Measurements from ENCODE around the gene MICAL2. TPM values are rescaled to one million over a fixed set of nuclear protein-coding genes. Genes with fewer than 3 reads are reported as not detected.

MICAL2 gene
- total RNA-seq, 1 experiment from 2014 or later = 314 TPM

DNA sequence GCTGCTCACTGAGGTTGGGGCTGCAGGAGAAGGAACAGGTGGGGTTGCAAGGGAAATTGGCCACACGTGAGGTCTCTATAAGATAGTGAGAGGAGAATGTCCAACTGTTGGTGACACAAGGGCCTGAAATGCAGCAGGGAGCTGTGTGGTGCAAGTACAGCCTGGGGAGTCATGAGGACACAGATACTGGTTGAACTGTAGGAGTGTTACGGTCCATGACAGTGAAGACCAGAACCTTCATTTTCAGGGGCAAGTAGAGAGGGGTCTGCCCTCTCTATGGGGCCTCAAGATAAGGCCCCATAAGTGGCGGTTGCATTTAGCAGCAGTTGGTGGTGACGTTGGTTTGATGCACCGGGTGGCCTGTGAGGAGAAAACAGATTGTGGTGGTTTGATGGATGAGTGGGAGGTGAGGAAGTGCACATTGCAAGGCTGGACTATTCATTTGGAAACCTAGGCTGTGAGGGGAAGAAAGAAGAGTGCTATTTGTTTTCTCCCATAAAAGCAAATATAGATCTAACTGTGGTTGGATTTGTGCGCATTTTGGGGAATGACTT lies 39.4 kb downstream of the MICAL2 start:
- no peak for DNase-seq (ENCODE audit: low read depth)

DNA sequence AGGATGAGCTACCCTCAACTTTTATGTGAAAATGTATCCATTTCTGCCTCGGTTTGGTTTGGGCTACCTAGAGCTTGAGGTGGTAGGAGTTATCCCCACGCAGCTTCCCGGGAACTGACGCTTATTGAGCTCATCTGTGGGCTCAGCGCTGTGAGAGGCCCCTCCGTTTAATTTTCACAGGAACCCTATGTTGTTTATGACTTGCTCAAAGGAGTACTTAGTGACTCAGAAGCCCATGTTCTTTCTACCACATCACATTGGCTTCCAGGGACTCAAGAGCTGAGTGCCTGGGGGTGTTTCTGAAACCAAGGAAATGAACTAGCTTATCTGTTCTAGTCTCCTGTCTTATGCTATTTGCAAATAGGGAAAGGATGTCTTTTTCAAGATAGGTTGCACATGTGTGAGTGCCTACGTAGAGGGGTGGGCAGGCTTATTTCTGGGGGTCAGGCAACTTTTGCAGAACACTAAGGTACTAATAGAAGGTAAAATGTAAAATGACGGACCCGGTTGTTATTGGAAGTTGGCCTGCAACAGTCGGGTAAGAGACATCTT lies 40.5 kb downstream of the MICAL2 start:
- DNase-seq (ENCODE audit: low read depth) = peak; percentile 48

DNA sequence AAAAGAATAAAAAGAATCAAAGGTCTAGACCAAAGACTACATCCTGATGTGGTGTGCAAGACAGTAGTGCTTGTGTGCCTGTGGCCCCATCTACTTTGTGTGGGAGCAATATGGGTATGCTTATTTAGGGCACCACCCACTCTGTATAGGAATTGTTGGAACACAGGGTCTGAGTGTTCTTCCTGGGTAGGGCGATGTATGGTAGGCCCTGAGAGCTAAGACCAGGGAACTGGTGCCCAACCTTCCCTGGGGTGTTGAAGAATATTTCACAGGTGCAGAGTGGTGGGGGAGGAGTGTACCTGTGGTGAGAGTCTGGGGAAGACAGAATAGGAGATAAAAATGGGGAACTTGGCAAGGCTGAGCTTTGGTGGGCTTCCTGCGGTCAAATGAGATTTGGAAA lies 41.9 kb downstream of the MICAL2 start:
- no peak for DNase-seq (ENCODE audit: low read depth)

DNA sequence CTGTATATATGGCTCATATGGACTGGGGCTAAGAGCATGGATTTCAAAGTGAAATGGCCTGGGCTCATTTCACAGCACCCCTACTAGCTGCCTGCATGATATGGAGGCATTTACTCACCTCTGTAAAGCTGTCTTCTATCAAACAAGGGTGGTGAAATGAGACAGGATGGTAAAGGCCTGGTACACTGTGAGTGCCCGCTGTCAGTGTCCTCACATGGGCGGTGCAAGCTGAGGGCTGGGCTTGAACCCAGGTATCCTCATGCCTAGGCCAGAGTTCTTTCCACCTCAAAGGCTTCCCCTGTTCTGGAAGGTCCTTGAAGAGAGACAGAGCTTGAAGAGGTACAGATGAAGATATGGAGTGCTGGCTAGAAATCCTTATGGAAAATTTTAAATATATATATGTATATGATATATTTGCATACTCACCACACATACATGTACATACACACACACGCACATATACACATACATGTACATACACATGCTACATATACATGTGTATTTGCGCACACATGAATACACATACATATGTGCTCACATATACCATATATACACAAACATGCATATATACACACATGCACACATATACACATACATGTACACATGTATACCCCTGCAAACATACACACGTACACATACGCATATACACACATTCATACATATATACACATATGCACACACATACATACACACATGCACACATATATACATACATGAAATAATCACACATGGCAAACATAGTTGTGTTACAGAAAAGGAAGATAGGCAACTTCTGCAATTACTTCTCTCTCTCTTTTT lies 44.7 kb downstream of the MICAL2 start:
- no peak for DNase-seq (ENCODE audit: low read depth)

DNA sequence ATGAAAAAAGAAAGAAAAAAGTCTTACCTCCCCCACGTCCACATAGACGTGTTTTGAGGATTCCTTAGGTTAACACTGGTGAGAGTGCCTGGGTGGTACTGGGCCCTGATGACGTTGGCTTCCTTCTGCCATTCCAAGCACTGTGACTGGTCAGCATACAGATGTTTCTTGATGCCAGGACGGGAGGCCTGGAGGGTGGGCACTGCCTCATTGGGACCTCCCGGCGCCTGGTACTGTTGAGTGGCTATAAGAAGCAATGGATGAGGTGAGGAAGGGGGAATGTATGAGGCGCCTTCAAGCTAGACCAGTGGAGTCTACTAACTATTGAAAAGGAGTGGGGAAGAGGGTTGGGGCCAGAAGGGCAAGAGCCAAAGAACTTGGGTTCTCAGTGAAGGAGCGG lies 45.3 kb downstream of the MICAL2 start:
- DNase-seq (ENCODE audit: low read depth) = no peak

DNA sequence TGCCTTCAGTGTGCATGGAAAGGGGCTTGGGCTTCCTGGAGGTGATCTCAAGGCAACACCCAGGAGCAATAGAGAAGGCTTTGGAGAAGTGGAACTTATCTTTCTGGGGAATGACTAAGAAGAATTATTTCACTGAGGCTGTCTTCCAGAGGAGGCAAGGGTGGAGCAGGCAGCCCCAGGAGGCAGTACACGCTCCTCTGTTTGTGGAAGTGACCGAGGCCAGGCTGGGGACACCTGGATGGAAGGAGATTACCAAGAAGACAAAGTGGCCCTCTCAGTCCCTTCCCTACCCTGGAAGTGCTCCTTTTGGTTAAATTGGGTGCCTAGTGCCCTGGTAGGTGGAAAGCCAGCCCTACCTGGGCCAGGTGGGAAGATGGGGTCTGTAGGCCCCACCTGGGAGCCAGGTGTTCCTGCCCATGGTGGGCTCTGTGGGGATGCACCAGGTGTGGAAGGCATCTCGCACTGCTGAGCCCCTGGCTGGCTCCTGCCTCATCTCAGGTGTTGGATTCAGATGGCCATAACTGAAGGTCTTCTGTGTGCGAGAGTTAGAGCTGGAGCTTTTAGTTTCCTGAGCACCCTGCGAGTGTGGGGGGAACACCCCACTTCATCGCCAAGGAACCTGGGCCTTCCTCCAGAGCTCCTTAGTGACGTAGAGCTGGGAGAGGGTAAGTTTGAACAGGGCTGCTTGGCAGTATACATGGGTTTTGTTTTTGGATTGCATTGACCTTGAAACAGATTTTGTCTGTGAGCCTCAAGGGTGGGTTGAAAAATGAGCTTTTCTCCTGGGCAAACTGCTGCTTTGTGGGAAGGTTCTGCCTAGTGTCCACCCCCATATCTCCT lies 46.1 kb downstream of the MICAL2 start:
- no peak for DNase-seq (ENCODE audit: low read depth)

DNA sequence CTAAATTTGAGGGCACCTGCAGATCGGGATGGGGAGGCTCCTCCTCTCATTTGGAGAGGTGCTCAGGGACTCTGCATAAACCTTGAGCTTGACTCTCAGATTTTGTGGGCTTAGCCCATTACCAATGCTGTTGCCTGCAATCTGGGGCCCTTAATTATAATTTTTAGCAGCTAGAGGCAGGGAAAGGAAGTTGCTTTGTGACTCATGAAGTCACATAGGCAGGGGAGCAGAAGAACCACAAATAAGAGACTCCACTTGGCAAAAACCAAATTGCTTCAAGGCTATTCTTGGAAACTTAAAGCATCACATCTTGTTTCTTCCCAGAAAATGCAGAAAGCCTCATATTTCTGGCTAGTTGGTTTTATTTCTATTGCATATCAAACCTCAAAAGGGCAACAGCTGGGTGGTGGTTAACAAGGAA lies 46.9 kb downstream of the MICAL2 start:
- peak; percentile 77 for DNase-seq (ENCODE audit: low read depth)

DNA sequence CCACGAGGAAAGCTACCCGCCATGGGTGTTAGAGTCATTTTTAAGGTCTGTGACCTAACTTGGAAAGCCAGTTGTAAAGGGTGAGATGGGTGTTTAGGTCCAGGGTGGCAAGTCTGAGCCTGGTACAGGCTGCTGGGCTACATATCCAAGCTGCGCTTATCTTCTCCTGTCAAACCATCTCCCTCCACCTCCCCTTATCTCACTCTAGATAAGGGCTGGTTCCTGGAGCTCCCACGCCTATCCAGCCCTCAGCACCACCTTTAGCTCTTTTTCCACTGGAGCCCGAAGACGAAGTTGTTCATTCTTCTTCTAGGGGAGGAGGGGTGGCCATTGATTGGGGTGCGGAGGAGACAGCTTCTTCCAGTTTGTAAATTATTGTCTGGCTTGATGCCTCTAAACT lies 48.5 kb downstream of the MICAL2 start:
- DNase-seq (ENCODE audit: low read depth) = no peak

DNA sequence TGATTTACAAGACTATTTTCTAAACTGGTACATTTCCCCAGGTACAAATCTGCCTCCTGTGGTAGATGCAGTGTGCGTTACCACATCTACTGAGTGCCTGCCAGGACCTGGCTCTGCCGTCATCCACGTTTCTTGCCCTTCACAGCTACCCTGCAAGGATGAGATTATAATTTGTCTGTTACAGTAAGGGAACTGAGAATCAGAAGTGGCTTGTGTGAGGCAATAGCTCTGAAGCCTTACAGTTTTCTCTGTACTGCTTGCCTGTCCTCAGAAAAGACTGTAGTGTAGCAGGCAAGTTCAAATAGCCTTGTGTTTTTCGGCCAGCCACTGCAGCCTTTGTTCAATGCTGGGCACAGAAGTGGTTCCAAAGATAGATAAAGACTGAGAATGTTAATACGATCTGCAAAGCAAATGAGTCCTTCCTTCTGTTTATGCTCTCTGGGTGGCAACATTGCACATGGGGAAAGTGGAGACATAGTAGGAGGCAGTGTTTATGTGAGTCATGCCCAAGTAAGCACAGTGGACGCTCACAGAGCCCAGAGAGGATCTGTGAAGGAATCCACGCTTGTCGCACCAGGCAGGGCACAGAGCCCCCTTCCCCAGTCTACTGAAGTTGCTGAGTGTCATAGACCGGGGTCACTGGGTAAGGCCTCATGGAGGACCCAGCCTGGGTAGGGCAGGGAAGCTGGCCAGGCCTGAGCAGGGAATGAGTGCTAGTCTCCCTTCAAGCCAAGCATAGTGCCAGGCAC lies 49.1 kb downstream of the MICAL2 start:
- peak; percentile 88 for DNase-seq (ENCODE audit: low read depth)

DNA sequence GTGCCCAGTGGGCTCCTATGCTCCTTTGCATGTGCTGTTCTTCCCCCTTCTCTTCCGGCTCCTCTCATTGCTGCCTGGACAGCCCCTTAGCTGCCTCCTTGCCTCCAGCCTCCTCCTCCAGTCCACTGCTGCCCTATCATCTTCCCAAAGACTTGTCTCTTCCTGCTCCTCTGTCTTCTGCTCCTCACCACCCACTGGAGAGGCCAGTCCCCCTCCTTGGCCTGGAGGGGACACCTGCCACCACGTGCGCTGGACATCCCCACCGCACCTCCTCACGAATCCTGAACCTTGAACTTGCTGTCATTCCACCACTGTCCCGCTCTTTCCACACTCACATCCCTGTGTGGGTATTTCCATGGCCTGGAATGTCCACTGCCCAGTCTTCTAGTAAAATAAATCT lies 49.8 kb downstream of the MICAL2 start:
- no peak for DNase-seq (ENCODE audit: low read depth)

DNA sequence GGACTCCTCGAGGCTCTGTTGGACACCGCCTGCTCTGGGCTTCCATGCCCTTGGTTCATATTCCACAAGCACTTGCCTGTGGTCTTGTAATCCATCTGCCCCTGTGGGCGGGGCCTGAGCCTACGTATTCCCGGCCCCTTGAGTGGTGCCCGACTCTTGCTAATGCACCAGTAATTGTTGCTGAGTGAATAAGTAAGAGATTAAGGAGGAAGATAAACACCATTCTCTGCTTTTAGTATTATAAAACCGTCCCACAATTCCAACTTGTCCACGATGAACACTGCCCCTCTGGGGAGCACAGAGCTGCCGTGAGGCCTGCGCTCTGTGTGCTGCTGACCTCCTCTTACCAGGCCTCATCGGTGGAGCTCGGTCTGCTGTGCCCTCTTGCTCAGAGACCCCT lies 50.3 kb downstream of the MICAL2 start:
- no peak for DNase-seq (ENCODE audit: low read depth)

DNA sequence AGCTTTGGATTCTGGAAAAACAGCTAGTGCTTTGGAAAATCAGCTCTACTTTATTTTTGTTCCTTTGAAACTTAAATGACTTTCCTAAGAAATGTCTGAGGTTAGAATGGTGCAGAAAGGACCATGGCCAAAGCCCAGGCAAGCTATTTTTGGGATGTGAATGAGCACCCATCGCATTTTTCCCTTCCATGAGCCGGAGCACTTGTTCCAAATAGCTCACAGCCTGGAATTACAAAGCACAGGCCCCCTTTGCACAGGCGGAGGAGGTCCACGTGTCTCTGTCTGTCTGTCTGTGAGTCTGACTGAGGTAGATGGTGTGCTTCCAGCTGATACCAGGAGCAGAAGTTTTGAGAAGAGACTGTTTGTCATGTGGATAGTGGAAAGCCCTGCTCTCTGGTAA lies 50.7 kb downstream of the MICAL2 start:
- no peak for DNase-seq (ENCODE audit: low read depth)

DNA sequence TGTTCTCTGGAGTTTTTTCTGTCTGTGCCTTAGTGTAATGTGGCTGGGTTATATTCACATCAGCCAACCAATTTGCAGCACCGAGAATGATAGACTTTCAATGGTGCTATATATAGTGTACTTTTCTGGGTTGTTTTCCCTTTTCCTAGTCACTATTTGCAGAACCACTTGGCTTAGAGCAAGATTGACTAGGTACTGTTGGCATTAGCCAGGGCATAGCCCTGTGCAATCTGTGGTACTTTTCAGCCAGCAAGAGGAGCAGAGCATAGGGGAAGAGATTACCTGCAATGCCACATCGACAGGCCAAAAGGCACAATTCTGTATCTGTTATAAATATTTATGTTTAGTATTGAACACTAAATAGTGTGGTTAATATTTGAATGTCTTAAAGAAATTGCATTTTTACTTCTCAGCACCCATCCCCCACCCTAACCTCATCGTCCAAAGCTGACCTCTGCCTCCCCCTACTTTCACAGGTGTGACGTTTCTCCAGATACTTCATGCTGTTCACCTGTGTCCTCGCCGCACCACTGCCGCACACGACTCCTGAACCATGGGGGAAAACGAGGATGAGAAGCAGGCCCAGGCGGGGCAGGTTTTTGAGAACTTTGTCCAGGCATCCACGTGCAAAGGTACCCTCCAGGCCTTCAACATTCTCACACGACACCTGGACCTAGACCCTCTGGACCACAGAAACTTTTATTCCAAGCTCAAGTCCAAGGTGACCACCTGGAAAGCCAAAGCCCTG lies 51.4 kb downstream of the MICAL2 start:
- no peak for DNase-seq (ENCODE audit: low read depth)

DNA sequence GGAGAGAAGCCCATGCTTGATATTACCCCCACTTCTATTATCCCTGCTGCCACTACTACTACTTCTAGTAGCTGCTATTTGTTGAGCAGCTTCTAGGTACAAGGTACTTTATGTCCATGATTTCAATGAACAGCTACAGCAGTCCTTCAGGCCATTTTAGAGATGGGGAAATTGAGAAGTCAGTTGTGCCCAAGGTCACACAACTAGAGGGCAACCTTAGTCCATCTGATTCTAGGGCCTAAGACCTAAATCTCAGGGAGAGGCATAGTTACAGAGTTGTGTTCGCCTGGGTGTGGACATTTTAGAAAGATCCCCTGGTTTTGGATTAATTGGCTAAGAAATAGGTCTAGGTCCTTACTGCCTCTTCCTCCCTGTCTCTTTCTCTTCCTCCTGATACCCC lies 52.3 kb downstream of the MICAL2 start:
- no peak for DNase-seq (ENCODE audit: low read depth)

DNA sequence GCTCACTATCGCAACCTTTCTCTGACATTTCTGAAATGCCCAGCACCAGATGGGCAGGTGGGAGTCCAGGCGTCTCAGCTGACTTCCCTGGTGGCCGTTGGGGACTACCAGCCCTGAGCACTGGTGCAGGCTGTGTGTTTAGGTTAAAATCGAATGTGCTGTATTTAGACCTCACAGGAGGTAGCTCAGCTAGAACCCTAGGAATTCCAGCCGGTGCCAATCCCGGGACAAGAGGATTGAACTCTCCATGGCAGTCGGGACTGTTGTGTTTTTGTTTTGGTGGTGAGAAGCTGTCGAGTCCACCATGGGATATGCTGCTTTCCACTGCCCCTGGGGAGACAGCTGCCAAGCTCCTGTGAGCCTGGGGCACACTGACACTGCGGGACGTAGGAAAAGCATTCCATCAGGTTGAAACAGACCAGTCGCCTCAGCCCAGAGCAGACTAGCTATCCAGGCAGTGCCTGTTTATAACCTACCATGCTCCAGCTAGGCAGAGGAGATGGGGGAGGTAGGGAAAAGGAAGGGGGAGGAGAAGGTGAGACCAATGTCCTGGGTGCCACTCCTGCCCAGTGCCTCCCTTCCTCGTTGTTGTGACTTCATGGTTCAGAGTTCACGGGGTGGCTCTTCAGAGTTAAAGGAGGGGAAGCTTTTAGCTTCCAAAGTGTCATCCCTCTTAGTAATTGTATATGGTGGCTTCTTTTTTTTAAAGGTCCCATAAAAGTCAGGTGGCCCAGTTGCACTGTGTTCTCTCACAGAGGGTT lies 53.0 kb downstream of the MICAL2 start:
- DNase-seq (ENCODE audit: low read depth) = peak; percentile 79

DNA sequence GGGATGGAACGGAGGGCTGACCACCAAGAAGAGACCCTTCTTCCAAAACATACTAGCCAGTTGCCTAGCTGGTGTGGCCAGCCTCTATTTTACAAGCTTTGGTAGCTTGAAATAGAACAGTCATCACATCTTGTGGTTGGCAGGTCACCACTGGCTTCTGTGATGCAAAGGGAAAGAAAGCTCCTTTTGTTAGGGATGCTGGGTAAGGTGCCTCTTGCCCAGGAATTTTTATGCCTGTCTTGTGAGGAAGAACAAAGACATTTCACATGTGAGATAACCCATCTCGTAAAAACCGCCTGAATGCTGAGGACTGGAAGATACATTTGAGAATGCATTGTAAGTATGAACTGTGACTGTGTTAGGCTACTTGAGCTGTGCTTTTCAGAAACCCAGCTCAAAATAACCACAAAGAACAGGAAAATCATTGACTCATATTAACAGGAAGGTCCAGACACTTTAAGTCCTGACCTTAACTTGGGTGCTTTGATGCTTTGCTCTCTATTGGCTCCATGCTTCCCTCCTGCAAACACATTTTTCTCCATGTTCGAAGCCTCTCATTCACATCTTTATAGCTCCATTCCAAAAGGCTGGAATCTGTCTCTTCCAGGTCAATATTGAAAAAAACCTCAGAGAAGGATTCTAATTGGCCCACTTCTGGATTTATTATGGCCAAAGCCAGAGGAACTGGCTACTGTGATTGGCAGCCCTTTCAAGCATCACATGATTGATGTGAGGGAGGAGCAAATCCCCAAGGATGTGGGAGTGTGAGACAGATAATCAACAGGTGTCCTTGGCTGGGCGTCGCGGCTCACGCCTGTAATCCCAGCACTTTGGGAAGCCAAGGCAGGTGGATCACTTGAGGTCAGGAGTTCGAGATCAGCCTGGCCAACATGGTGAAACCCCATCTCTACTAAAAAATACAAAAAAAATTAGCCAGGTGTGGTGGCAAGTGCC lies 53.9 kb downstream of the MICAL2 start:
- DNase-seq (ENCODE audit: low read depth) = peak; percentile 99

DNA sequence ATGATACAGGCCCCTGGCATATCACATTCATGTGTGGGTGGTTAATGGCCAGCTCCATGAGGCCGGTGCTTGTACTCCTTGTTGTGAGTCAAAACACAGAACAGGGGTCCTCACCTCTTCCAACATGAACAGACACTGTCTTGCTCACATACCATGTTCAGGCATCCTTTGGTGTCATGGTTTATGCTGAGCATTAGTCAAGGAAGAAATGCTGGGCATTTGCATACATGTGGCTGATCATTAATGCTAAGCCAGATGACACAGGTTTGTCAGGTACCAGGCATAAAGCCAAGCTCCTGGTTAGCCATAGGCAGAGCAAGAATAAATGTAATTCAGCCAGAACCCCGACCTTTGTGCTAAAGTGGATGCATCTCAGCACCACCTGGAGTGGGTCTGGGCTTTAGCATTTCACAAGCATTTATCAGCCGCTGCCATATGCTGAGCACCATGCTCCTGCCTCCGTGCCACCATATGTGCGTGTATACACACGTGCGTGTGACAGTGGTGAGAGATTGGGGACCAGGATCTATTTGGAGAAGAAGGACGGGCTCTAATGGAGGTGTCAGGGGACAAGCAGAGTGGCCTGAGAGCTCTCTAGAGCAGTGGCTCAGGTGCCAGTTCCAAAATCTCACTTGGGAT lies 55.0 kb downstream of the MICAL2 start:
- DNase-seq (ENCODE audit: low read depth) = no peak

Data from HT1080 (cell line).